Mucosa of descending colon (tissue), 3 donors: Measurements from ENCODE around the gene BCL2. TPM values are rescaled to one million over a fixed set of nuclear protein-coding genes. Genes with fewer than 3 reads are reported as not detected.

Experiments used
- ATAC-seq: fragments of 200-7000 bp; cut with Tn5 transposase; one replicate; pipeline ENCODE4 v1.9.1; 2020; ENCODE audit warnings: mild to moderate bottlenecking, moderate library complexity
- DNase-seq, 3 donors: peaks; one replicate each; pipeline ENCODE4 v3.0.0-alpha.2; 2020
- H3K36me3 ChIP-seq: fragments of 200-600 bp; one replicate; pipeline ENCODE4 v1.8.0; 2021; ENCODE audit warnings: low read depth, mild to moderate bottlenecking
- H3K4me1 ChIP-seq: fragments of 200-600 bp; one replicate; pipeline ENCODE4 v1.8.0; 2021; ENCODE audit warnings: low read depth, mild to moderate bottlenecking
- H3K4me3 ChIP-seq: fragments of 200-600 bp; one replicate; pipeline ENCODE4 v1.8.0; 2021; ENCODE audit warnings: mild to moderate bottlenecking
- H3K9me3 ChIP-seq: fragments of 200-600 bp; one replicate; pipeline ENCODE4 v1.8.0; 2021; ENCODE audit warnings: mild to moderate bottlenecking
- intact Hi-C, 2 donors: fragments of 100-400 bp; cut with DNase I in 1 of 2; cut with micrococcal nuclease in 1 of 2; formaldehyde crosslinking; loops; one replicate each; pipeline versions ENCODE4 v1.11.0 to v1.11.1; 2022; cut with DNase I, micrococcal nuclease
- total RNA-seq, 3 donors: library from RNA; stranded (reverse); fragmentation: NEBNext Ultra II Directional in 2 of 3; extraction: Animal tissue kit (Norgen Biotek cat#: 25700) in 2 of 3; gene quantifications; one replicate each; pipeline versions ENCODE4 v1.2.1 to v1.2.4, GENCODE V29; 2021 to 2023
- TF ChIP-seq, protein P1 (sequence below): fragments of 200-600 bp; IDR thresholded peaks from one replicate; pipeline ENCODE4 v1.8.0; 2022; ENCODE audit warnings: antibody characterized with exemption, mild to moderate bottlenecking
- donor health status: DM: no; HTN: no; CAD: no; lungs with moderate emphysema.
- donor health status: DM: no; HTN: no; CAD: no.
- donor health status: DM: no; HTN: yes; CAD: no.

The BCL2 gene
- total RNA-seq, 3 donors from 2014 or later = 17.7 to 25.7 (median 20.5) TPM

DNA sequence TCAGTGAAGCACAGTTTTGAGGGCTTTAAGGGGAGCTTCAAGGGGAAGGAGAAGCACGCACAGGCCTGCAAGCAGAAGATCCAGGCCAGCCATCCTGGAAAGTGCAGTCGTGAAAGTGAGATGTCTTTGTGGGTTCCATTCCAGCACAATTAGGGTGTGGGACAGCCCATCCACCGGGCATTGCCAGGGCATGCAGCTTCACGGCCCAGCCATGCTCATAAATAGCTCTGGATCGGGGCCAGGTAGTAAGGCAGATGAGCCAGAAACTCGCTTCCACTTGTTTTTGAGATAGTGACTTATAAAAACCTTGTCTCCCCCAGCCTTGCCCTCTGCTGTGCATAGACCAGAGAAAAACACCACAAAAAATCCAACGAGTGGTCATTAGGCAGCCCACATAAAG, 26.5 kb upstream of the BCL2 start:
- H3K36me3 ChIP-seq = no peaks in the 10 kb centered on the region
- ATAC-seq (no peak), DNase-seq (no peak)
- H3K9me3 ChIP-seq = no peaks in the 10 kb centered on the region
- intact Hi-C loops = no loop called here
- no peaks in the 10 kb centered on the region for H3K4me1 ChIP-seq
- no peak overlapping the region for H3K4me3 ChIP-seq
- TF ChIP-seq, protein P1, sequence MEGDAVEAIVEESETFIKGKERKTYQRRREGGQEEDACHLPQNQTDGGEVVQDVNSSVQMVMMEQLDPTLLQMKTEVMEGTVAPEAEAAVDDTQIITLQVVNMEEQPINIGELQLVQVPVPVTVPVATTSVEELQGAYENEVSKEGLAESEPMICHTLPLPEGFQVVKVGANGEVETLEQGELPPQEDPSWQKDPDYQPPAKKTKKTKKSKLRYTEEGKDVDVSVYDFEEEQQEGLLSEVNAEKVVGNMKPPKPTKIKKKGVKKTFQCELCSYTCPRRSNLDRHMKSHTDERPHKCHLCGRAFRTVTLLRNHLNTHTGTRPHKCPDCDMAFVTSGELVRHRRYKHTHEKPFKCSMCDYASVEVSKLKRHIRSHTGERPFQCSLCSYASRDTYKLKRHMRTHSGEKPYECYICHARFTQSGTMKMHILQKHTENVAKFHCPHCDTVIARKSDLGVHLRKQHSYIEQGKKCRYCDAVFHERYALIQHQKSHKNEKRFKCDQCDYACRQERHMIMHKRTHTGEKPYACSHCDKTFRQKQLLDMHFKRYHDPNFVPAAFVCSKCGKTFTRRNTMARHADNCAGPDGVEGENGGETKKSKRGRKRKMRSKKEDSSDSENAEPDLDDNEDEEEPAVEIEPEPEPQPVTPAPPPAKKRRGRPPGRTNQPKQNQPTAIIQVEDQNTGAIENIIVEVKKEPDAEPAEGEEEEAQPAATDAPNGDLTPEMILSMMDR = no peak

- no peaks in the 10 kb centered on the region for H3K4me1 ChIP-seq
- H3K4me3 ChIP-seq = no peak overlapping the region
- no peaks in the 10 kb centered on the region for H3K36me3 ChIP-seq
- no peaks in the 10 kb centered on the region for H3K9me3 ChIP-seq
- intact Hi-C loops = no loop called here
- ATAC-seq (peak; percentile 55), DNase-seq (no peak)
- TF ChIP-seq, protein P1 = no peak
Observed at GRCh38 chr18:63344918-63345317, 25.3 kb upstream of the BCL2 start.

DNA sequence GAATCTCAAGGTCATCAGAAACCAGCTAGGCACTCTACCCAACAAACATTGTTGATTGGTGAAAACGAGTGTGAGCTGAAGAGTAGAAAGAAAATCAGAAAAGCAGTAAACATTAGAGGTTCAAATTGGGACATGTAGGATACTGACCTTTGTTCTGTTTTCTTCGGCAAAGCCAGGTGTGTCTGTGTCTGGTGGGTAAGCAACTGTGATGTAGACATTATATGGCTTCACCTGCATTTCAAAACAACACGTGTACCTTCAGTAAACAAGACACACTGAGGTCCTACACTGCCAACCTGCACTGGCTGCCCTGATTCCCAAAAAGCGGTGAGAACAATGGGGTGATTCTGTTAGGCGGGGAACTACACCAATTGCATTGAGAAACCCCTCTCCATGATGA, 24.7 kb upstream of the BCL2 start:
- Histone ChIP-seq H3K4me1 (no peaks in the 10 kb centered on the region), H3K9me3 (no peaks in the 10 kb centered on the region), H3K4me3 (no peak overlapping the region), H3K36me3 (no peaks in the 10 kb centered on the region)
- TF ChIP-seq, protein P1 = no peak
- intact Hi-C loops = no loop called here
- DNase-seq (no peak), ATAC-seq (peak; percentile 68)

- intact Hi-C loops = no loop called here
- Histone ChIP-seq H3K4me3 (no peak overlapping the region), H3K4me1 (no peaks in the 10 kb centered on the region), H3K9me3 (no peaks in the 10 kb centered on the region), H3K36me3 (no peaks in the 10 kb centered on the region)
- no peak for ATAC-seq
- no peak for DNase-seq
- TF ChIP-seq, protein P1 = no peak
Observed at GRCh38 chr18:63342206-63342605, 22.6 kb upstream of the BCL2 start.

DNA sequence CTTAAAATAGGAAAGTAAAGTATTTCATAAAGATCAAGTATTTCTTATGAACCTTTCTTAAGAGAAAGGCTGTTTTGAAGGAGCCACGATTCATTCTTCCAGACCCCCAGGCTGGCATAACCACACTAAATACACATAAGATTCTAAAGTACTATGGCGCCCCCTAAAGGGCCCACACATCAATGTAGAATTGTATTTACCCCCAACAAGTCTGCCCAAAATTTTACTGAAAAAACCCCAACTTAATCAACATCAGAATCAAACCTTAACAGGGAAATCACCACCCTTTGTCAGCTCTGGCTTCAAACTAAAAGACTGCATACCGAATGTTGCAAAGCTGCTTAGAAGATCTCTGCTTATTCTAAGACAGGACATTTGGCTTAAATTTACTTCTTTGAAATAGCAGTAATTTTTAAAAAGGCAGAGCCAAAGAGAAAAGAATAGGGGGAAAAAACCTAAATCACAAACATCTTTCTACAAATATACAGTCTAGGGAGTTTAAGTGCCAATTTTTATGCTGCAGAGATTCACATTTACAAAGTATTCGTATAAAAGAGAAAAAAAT, 20.4 kb upstream of the BCL2 start:
- H3K9me3 ChIP-seq = no peaks in the 10 kb centered on the region
- ATAC-seq (no peak), DNase-seq (peak in 1 of 3 donors; percentile 59)
- no peak overlapping the region for H3K4me3 ChIP-seq
- intact Hi-C loops = no loop called here
- TF ChIP-seq, protein P1 = peak; percentile 46
- H3K4me1 ChIP-seq = no peaks in the 10 kb centered on the region
- H3K36me3 ChIP-seq = peaks cover under 1% of the 10 kb centered on the region
